PC-9 (cell line): ENCODE results near the gene SNX13. TPM values are rescaled to one million over a fixed set of nuclear protein-coding genes. Genes with fewer than 3 reads are reported as not detected.

Experiments used
- BruUV-seq: library from RNA; stranded (reverse); fragments of 400-500 nt; replicated peaks from 2 replicates; lab custom pipeline; 2021; lab: Mats Ljungman, UMichigan
- CTCF ChIA-PET: fragments of 300-600 bp; sonication (Branson Sonifier 250); formaldehyde crosslinking; loops from one replicate; lab custom pipeline; 2022; ENCODE audit warnings: antibody characterized with exemption; lab: Charles Lee
- POLR2A ChIA-PET: fragments of 300-600 bp; sonication (Branson Sonifier 250); formaldehyde crosslinking; loops from one replicate; lab custom pipeline; 2022; ENCODE audit warnings: antibody characterized with exemption; ENCODE audit not compliant: unreplicated experiment; lab: Charles Lee
- DNase-seq, 2 experiments: peaks; one replicate each; pipeline versions ENCODE4 v3.0.0 to v3.0.0-alpha.2; 2015 to 2022; ENCODE audit warnings: mixed read lengths in 1 of 2
- H2AFZ ChIP-seq: fragments of 200-600 bp; sonication (generic); 2 replicates; pipeline ENCODE4 v1.8.1; 2017; ENCODE audit warnings: antibody characterized with exemption
- H3F3A ChIP-seq: fragments of 200-600 bp; sonication (generic); 2 replicates; pipeline ENCODE4 v1.8.1; 2017; ENCODE audit warnings: antibody characterized with exemption, mild to moderate bottlenecking, low read depth; ENCODE audit not compliant: insufficient read depth
- H3K27ac ChIP-seq: fragments of 200-600 bp; sonication (generic); 2 replicates; pipeline ENCODE4 v1.6.1; 2016; ENCODE audit warnings: mixed run types
- H3K27me3 ChIP-seq: fragments of 200-600 bp; sonication (generic); 2 replicates; pipeline ENCODE4 v1.6.1; 2016; ENCODE audit warnings: low read depth, mixed run types; ENCODE audit not compliant: insufficient read depth
- H3K36me3 ChIP-seq: fragments of 200-600 bp; sonication (generic); 2 replicates; pipeline ENCODE4 v1.6.1; 2016; ENCODE audit warnings: low read depth, mixed run types
- H3K4me1 ChIP-seq: fragments of 200-600 bp; sonication (generic); replicated peaks from 2 replicates; pipeline ENCODE4 v1.6.1; 2016; ENCODE audit warnings: mixed run types; ENCODE audit not compliant: insufficient read depth
- H3K4me2 ChIP-seq: fragments of 200-600 bp; sonication (generic); 2 replicates; pipeline ENCODE4 v1.6.1; 2017; ENCODE audit warnings: mixed run types
- H3K4me3 ChIP-seq: fragments of 200-600 bp; sonication (generic); 2 replicates; pipeline ENCODE4 v1.6.1; 2016; ENCODE audit warnings: mixed run types
- H3K79me2 ChIP-seq: fragments of 200-600 bp; sonication (generic); 2 replicates; pipeline ENCODE4 v1.6.1; 2017; ENCODE audit warnings: low read depth, mixed run types
- H3K9me2 ChIP-seq: fragments of 200-600 bp; sonication (generic); 2 replicates; pipeline ENCODE4 v1.8.1; 2017; ENCODE audit warnings: mild to moderate bottlenecking; ENCODE audit not compliant: insufficient read depth
- H3K9me3 ChIP-seq: fragments of 200-600 bp; sonication (generic); 2 replicates; pipeline ENCODE4 v1.8.1; 2016; ENCODE audit warnings: low read depth; ENCODE audit not compliant: insufficient read depth
- H4K20me1 ChIP-seq: fragments of 200-600 bp; sonication (generic); 2 replicates; pipeline ENCODE4 v1.8.1; 2017; ENCODE audit not compliant: insufficient read depth
- EZH2 ChIP-seq: fragments of 200-600 bp; sonication (generic); IDR thresholded peaks from 2 replicates; pipeline ENCODE4 v1.8.0; 2017; ENCODE audit warnings: antibody characterized with exemption, low read depth
- intact Hi-C: fragments of 100-400 bp; cut with micrococcal nuclease; formaldehyde crosslinking; loops from one replicate; pipeline ENCODE4 v1.10.0; 2022; ENCODE audit not compliant: unreplicated experiment
- total RNA-seq: library from RNA; stranded (reverse); gene quantifications from 2 replicates; pipeline ENCODE4 v1.2.3, GENCODE V29; 2021
- TF ChIP-seq, protein P1 (sequence below): fragments of 200-600 bp; sonication (generic); conservative IDR thresholded peaks from 2 replicates; pipeline ENCODE4 v1.6.1; 2017; ENCODE audit warnings: mixed run types, antibody characterized with exemption, mild to moderate bottlenecking, moderate library complexity

SNX13 gene
- total RNA-seq, 1 experiment from 2014 or later, result 56.3 TPM

DNA sequence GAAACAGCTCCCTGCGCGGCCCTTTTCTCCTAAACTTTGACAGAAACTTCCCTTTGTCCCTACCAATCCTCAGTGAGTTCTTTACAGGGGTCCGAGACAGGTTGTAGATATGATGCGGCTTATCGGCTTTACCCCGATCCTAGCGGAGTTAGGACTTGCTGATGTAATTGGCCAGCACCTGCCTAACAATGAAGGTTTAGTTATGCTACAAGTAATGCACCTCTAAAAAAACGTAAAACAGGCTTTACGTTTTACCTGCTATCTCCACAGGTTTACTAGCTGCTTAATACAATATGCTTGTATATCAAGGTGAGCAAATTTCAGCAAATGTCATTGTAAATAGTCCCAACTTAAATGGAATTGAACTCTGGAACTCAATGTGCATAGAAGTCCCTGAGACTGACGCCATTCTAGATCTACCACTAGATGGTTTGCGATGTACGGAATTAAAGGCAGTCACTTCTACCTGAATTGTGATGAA, 697 bp upstream of the SNX13 start:
- DNase-seq, result no peak
- H3F3A ChIP-seq, result peaks cover 18% of the 10 kb centered on the region; the same call in 1 of the 2 replicates
- H3K9me3 ChIP-seq, result no peaks in the 10 kb centered on the region
- H3K27ac ChIP-seq, result peak overlapping the region; percentile 81
- POLR2A ChIA-PET, result no interaction called here
- TF ChIP-seq EZH2, result no peak
- TF ChIP-seq, protein P1, sequence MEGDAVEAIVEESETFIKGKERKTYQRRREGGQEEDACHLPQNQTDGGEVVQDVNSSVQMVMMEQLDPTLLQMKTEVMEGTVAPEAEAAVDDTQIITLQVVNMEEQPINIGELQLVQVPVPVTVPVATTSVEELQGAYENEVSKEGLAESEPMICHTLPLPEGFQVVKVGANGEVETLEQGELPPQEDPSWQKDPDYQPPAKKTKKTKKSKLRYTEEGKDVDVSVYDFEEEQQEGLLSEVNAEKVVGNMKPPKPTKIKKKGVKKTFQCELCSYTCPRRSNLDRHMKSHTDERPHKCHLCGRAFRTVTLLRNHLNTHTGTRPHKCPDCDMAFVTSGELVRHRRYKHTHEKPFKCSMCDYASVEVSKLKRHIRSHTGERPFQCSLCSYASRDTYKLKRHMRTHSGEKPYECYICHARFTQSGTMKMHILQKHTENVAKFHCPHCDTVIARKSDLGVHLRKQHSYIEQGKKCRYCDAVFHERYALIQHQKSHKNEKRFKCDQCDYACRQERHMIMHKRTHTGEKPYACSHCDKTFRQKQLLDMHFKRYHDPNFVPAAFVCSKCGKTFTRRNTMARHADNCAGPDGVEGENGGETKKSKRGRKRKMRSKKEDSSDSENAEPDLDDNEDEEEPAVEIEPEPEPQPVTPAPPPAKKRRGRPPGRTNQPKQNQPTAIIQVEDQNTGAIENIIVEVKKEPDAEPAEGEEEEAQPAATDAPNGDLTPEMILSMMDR, result no peak
- peaks cover 7% of the 10 kb centered on the region for H3K36me3 ChIP-seq
- peak overlapping the region; percentile 99 for H2AFZ ChIP-seq
- no peaks in the 10 kb centered on the region for H3K27me3 ChIP-seq
- H3K4me3 ChIP-seq, result peak overlapping the region; percentile 81
- H3K4me2 ChIP-seq, result peak overlapping the region; percentile 76
- H4K20me1 ChIP-seq, result no peaks in the 10 kb centered on the region
- H3K79me2 ChIP-seq, result peaks cover 50% of the 10 kb centered on the region
- intact Hi-C loops, result loop anchor here (10.0 kb wide), 2 partner anchors 166 to 236 kb away; no protein-coding TSS in a partner anchor
- TSS peak; percentile 76 for BruUV-seq
- peaks cover 41% of the 10 kb centered on the region for H3K4me1 ChIP-seq
- CTCF ChIA-PET, result no interaction called here
- peaks cover 6% of the 10 kb centered on the region for H3K9me2 ChIP-seq

DNA sequence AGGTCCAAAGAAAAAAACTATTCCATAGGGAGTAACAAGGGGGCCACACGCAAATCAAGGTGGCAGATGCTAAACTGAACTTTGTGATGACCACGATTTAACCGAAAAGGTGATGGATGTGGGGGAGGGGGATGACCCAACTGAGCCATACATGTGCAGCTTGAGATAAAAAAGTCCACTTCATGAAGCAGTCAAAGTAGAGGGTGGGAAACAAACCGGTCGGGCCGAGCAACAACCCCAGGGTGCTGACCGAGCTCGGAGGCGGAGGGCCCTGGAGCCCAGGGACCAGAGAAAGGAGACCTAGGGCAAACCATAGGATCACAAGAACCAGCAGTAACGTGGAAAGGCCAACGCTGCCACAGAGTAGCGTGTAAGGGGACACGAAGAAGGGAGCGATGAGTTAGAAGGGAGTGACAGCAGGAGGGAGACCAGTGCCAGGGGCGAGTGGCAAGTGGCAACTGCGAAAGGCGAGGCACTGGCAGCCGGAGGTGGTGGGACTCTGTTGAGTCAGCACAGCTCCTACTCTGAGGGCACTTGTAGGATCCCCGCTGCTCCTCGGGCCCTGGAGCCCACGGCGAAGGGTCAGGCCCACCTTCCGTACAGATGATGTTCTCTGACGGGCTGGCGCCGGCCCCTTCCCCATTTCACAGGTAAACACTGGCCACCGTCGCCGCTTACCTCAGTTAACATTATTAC, 540 bp downstream of the SNX13 start:
- Histone ChIP-seq H3K4me1 (peaks cover 41% of the 10 kb centered on the region), H3K9me3 (no peaks in the 10 kb centered on the region), H4K20me1 (no peaks in the 10 kb centered on the region), H3K27me3 (no peaks in the 10 kb centered on the region), H2AFZ (peak overlapping the region; percentile 99), H3K9me2 (peaks cover 6% of the 10 kb centered on the region), H3K4me2 (peak overlapping the region; percentile 76), H3F3A (peaks cover 18% of the 10 kb centered on the region; the same call in 1 of the 2 replicates), H3K36me3 (peaks cover 8% of the 10 kb centered on the region), H3K27ac (peak overlapping the region; percentile 81), H3K79me2 (peaks cover 63% of the 10 kb centered on the region), H3K4me3 (peak overlapping the region; percentile 81)
- ChIA-PET CTCF (no interaction called here), POLR2A (no interaction called here)
- no TSS peak for BruUV-seq
- peak; percentile 55 to 60 for DNase-seq
- no peak for TF ChIP-seq EZH2
- TF ChIP-seq, protein P1, result no peak
- intact Hi-C loops, result loop anchor here (10.0 kb wide), 2 partner anchors 165 to 235 kb away; no protein-coding TSS in a partner anchor

DNA sequence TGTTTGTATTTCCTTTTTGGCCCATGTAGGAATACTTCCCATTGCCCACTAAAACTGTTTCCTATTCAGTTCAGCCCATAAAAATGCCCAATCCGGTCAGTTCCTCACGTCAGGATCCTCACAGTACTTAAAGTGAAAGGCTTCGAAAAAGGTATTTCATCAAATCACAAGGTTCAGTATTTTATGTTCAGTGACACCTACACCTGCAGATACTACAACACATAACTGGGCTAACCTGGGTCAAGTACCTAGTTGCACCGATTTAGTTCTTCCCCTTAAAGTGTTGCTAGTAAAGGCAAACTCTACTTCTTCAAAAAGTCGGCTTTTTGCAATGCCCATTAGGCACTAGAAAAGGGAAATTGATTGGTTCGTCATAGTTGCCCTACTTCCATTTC, 1.1 kb downstream of the SNX13 start:
- peak overlapping the region; percentile 81 for H3K4me3 ChIP-seq
- intact Hi-C loops, result no loop called here
- POLR2A ChIA-PET, result no interaction called here
- TF ChIP-seq, protein P1, result no peak
- TF ChIP-seq EZH2, result no peak
- no peaks in the 10 kb centered on the region for H4K20me1 ChIP-seq
- peak overlapping the region; percentile 81 for H3K27ac ChIP-seq
- peaks cover 41% of the 10 kb centered on the region for H3K4me1 ChIP-seq
- CTCF ChIA-PET, result no interaction called here
- peaks cover 8% of the 10 kb centered on the region for H3K36me3 ChIP-seq
- peak; percentile 15 to 60 for DNase-seq
- H2AFZ ChIP-seq, result peak overlapping the region; percentile 99
- TSS peak; percentile 64 for BruUV-seq
- H3K4me2 ChIP-seq, result peak overlapping the region; percentile 76
- H3F3A ChIP-seq, result peaks cover 18% of the 10 kb centered on the region; the same call in 1 of the 2 replicates
- peaks cover 68% of the 10 kb centered on the region for H3K79me2 ChIP-seq
- H3K9me3 ChIP-seq, result no peaks in the 10 kb centered on the region
- no peaks in the 10 kb centered on the region for H3K27me3 ChIP-seq
- peaks cover 6% of the 10 kb centered on the region for H3K9me2 ChIP-seq
